IMR-90 (cell line): ENCODE measurements around the gene HOXB9. TPM values are rescaled to one million over a fixed set of nuclear protein-coding genes. Genes with fewer than 3 reads are reported as not detected.

ENCODE experiments used
- ATAC-seq: fragments of 200-7000 bp; cut with Tn5 transposase; 2 replicates; pipeline ENCODE4 v1.9.1; 2020; ENCODE audit warnings: low read depth, mild to moderate bottlenecking, moderate library complexity
- BruUV-seq: library from RNA; stranded (reverse); fragments of 400-500 nt; replicated peaks from 2 replicates; lab custom pipeline; 2021; lab: Mats Ljungman, UMichigan
- CTCF ChIA-PET: fragments of 300-600 bp; formaldehyde crosslinking; extraction: SDS; loops from one replicate; lab custom pipeline; 2021; ENCODE audit warnings: antibody characterized with exemption; lab: Yijun Ruan, JAX
- POLR2A ChIA-PET: fragments of 300-600 bp; sonication (Branson Sonifier 250); formaldehyde crosslinking; loops from one replicate; lab custom pipeline; 2022; ENCODE audit warnings: antibody characterized with exemption; ENCODE audit not compliant: unreplicated experiment; lab: Charles Lee
- DNase-seq: peaks from one replicate; pipeline ENCODE4 v3.0.0; 2013
- H2AFZ ChIP-seq: replicated peaks from 2 replicates; pipeline ENCODE3; 2013; ENCODE audit warnings: low read length, mild to moderate bottlenecking; ENCODE audit not compliant: poor library complexity
- H2AK5ac ChIP-seq: 2 replicates; pipeline ENCODE4 v1.6.1; 2013; ENCODE audit warnings: low read depth, low read length, inconsistent platforms
- H2AK9ac ChIP-seq: replicated peaks from 2 replicates; pipeline ENCODE3; 2013; ENCODE audit warnings: mild to moderate bottlenecking, low read depth, low read length, moderate library complexity; ENCODE audit not compliant: poor library complexity
- H2BK120ac ChIP-seq: 2 replicates; pipeline ENCODE4 v1.6.1; 2013; ENCODE audit warnings: low read depth, low read length, inconsistent platforms
- H2BK15ac ChIP-seq: 3 replicates; pipeline ENCODE4 v1.6.1; 2013; ENCODE audit warnings: low read depth, low read length, inconsistent platforms
- H2BK20ac ChIP-seq: 2 replicates; pipeline ENCODE4 v1.6.1; 2013; ENCODE audit warnings: low read depth, mild to moderate bottlenecking, inconsistent platforms, low read length, moderate library complexity
- H2BK5ac ChIP-seq: 2 replicates; pipeline ENCODE4 v1.6.1; 2013; ENCODE audit warnings: mild to moderate bottlenecking, low read depth, low read length, inconsistent platforms; ENCODE audit not compliant: poor library complexity, severe bottlenecking
- H3K14ac ChIP-seq: replicated peaks from 2 replicates; pipeline ENCODE4 v1.6.1; 2013; ENCODE audit warnings: low read depth, low read length, inconsistent platforms
- H3K18ac ChIP-seq: 2 replicates; pipeline ENCODE4 v1.6.1; 2013; ENCODE audit warnings: low read depth, low read length, control low read depth
- H3K23ac ChIP-seq: 2 replicates; pipeline ENCODE4 v1.6.1; 2013; ENCODE audit warnings: low read depth, low read length, inconsistent platforms
- H3K27ac ChIP-seq: 2 replicates; pipeline ENCODE4 v1.5.1; 2013; ENCODE audit warnings: mild to moderate bottlenecking, control low read depth, low read length; ENCODE audit not compliant: insufficient read depth
- H3K27me3 ChIP-seq: 2 replicates; pipeline ENCODE4 v1.6.1; 2013; ENCODE audit warnings: low read length; ENCODE audit not compliant: control insufficient read depth, insufficient read depth
- H3K36me3 ChIP-seq: 2 replicates; pipeline ENCODE4 v1.6.1; 2013; ENCODE audit warnings: low read length, mixed read lengths; ENCODE audit not compliant: control insufficient read depth, insufficient read depth
- H3K4ac ChIP-seq: 2 replicates; pipeline ENCODE4 v1.6.1; 2013; ENCODE audit warnings: low read depth, low read length, inconsistent platforms
- H3K4me1 ChIP-seq: 2 replicates; pipeline ENCODE4 v1.6.1; 2013; ENCODE audit warnings: low read length, mixed read lengths; ENCODE audit not compliant: control insufficient read depth, insufficient read depth
- H3K4me2 ChIP-seq: 2 replicates; pipeline ENCODE4 v1.6.1; 2013; ENCODE audit warnings: low read depth, mild to moderate bottlenecking, control low read depth, low read length, moderate library complexity
- H3K4me3 ChIP-seq: 2 replicates; pipeline ENCODE4 v1.5.1; 2013; ENCODE audit warnings: low read depth, mild to moderate bottlenecking, control low read depth, low read length, moderate library complexity; ENCODE audit not compliant: insufficient read depth
- H3K56ac ChIP-seq: 2 replicates; pipeline ENCODE4 v1.6.1; 2013; ENCODE audit warnings: low read length, inconsistent platforms; ENCODE audit not compliant: insufficient read depth; ENCODE audit errors: extremely low read depth
- H3K79me1 ChIP-seq, 2 experiments: 2 replicates each; pipeline ENCODE4 v1.6.1; 2013; ENCODE audit warnings: low read length in 2 of 2, inconsistent platforms in 1 of 2, low read depth in 1 of 2
- H3K9ac ChIP-seq: 2 replicates; pipeline ENCODE4 v1.6.1; 2013; ENCODE audit warnings: low read depth, low read length, control low read depth
- H3K9me1 ChIP-seq: 2 replicates; pipeline ENCODE4 v1.6.1; 2013; ENCODE audit warnings: low read length, inconsistent platforms; ENCODE audit not compliant: insufficient read depth
- H3K9me3 ChIP-seq: 2 replicates; pipeline ENCODE4 v1.6.1; 2013; ENCODE audit warnings: low read length; ENCODE audit not compliant: control insufficient read depth, insufficient read depth
- H4K20me1 ChIP-seq: 2 replicates; pipeline ENCODE4 v1.6.1; 2013; ENCODE audit warnings: low read length, inconsistent platforms; ENCODE audit not compliant: insufficient read depth
- H4K5ac ChIP-seq: 2 replicates; pipeline ENCODE4 v1.6.1; 2013; ENCODE audit warnings: mild to moderate bottlenecking, low read depth, low read length, control low read depth
- H4K8ac ChIP-seq, 2 experiments: 2 replicates each; pipeline ENCODE4 v1.6.1; 2013; ENCODE audit warnings: low read depth in 2 of 2, low read length in 2 of 2, control low read depth in 1 of 2, inconsistent platforms in 1 of 2
- H4K91ac ChIP-seq: 2 replicates; pipeline ENCODE4 v1.6.1; 2013; ENCODE audit warnings: low read depth, low read length, inconsistent platforms; ENCODE audit not compliant: insufficient read depth
- MAZ ChIP-seq: IDR thresholded peaks from 2 replicates; pipeline ENCODE4 v1.6.1; 2012; ENCODE audit warnings: low read depth, mild to moderate bottlenecking, low read length, improper control_type of control experiment, moderate library complexity, borderline replicate concordance
- RAD21 ChIP-seq: IDR thresholded peaks from 2 replicates; pipeline ENCODE4 v1.6.1; 2012; ENCODE audit warnings: low read length, improper control_type of control experiment
- WGBS, 2 experiments: methylation state at CpG; one replicate each; pipeline versions ENCODE4 v1.1.5 to v1.1.7; 2013; ENCODE audit warnings: missing lambda C conversion rate in 2 of 2; ENCODE audit not compliant: insufficient read length in 1 of 2; ENCODE audit errors: extremely low coverage in 2 of 2; 5-methylcytosine and 5-hydroxymethylcytosine counted together
- dilution Hi-C: fragments of 300-500 bp; cut with HindIII; formaldehyde crosslinking; loops from one replicate; pipeline ENCODE4 v1.14.3; 2018; ENCODE audit warnings: low sequenced_read_pairs; ENCODE audit not compliant: unreplicated experiment
- in situ Hi-C: fragments of 300-500 bp; cut with MboI; formaldehyde crosslinking; loops from 3 replicates; pipeline ENCODE4 v1.14.3; 2019; ENCODE audit warnings: low sequenced_read_pairs, inconsistent platforms, mixed read lengths
- intact Hi-C: fragments of 100-400 bp; cut with micrococcal nuclease; formaldehyde crosslinking; loops from 2 replicates; pipeline ENCODE4 v1.10.0; 2022
- polyA plus RNA-seq, 3 experiments: library from polyadenylated mRNA; depleted of rRNA; stranded (reverse); fragments of >200 nt; gene quantifications; 2 replicates each; pipeline ENCODE4 v1.2.3, GENCODE V29; 2012; ENCODE audit warnings: low replicate concordance in 1 of 3
- total RNA-seq: library from RNA; depleted of rRNA; stranded (reverse); fragments of >200 nt; gene quantifications from 2 replicates; pipeline ENCODE4 v1.2.3, GENCODE V29; 2012
- TF ChIP-seq, protein P1 (sequence below): conservative IDR thresholded peaks from 2 replicates; pipeline ENCODE4 v1.5.1; 2012; ENCODE audit warnings: mild to moderate bottlenecking, low read depth, low read length, improper control_type of control experiment
- TF ChIP-seq, protein P2 (sequence below): fragments of 150-350 bp; IDR thresholded peaks from 2 replicates; pipeline ENCODE4 v1.6.1; 2017; ENCODE audit warnings: mild to moderate bottlenecking, antibody characterized with exemption, low read length, low read depth

The HOXB9 gene
- total and polyA plus RNA-seq, 2 of the 4 experiments (the other 2 are of a cell fraction): 0.05 TPM; not detected in 1

DNA sequence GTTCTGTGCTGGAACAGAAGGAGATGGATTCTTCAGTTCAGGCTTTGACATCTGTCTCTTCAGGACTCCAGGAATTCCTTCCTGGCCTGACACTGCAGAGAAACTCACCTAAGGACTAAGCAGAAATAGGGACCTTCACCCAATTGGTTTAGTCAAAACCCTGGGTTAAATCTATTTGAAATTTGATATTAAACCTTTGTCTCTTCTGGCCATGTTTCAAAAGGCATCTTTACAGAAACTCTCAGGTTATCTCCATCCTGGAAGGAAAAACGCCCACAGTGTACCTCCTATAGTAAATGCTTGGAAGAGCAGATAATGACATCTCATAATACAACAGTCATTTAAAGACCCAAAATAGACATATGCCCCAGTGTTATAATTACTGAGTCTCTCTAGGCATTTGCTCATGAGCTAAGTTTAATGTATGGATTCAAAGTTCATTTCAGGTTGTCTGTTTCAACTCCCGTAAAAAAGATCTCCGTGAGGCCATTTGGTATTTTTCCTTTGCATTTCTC lies 42.4 kb downstream of the HOXB9 start:
- no peaks in the 10 kb centered on the region; the same call in 1 of the 2 replicates for H3K9me1 ChIP-seq
- H3K4ac ChIP-seq: peak overlapping the region; percentile 99
- in situ Hi-C loops (no loop called here), intact Hi-C loops (no loop called here), dilution Hi-C loops (no loop called here)
- peak overlapping the region; percentile 76 for H2BK20ac ChIP-seq
- H3K27ac ChIP-seq: peak overlapping the region; percentile 100
- H2AFZ ChIP-seq: no peak overlapping the region
- peak overlapping the region; percentile 96 for H4K91ac ChIP-seq
- peak; percentile 10 for DNase-seq
- peak overlapping the region; percentile 98 for H3K4me2 ChIP-seq
- H3K9ac ChIP-seq: peak overlapping the region; percentile 100
- H3K79me1 ChIP-seq: no peaks in the 10 kb centered on the region
- H3K14ac ChIP-seq: peak overlapping the region; percentile 92
- H4K5ac ChIP-seq: peak overlapping the region; percentile 76
- no CpG with 5 or more reads among the region's 3 CpGs for WGBS, 2 experiments
- peak overlapping the region; percentile 87 for H2AK5ac ChIP-seq
- peaks cover 18% of the 10 kb centered on the region; the same call in 1 of the 2 replicates for H3K36me3 ChIP-seq
- TF ChIP-seq RAD21 (no peak), MAZ (no peak)
- TF ChIP-seq, protein P1, sequence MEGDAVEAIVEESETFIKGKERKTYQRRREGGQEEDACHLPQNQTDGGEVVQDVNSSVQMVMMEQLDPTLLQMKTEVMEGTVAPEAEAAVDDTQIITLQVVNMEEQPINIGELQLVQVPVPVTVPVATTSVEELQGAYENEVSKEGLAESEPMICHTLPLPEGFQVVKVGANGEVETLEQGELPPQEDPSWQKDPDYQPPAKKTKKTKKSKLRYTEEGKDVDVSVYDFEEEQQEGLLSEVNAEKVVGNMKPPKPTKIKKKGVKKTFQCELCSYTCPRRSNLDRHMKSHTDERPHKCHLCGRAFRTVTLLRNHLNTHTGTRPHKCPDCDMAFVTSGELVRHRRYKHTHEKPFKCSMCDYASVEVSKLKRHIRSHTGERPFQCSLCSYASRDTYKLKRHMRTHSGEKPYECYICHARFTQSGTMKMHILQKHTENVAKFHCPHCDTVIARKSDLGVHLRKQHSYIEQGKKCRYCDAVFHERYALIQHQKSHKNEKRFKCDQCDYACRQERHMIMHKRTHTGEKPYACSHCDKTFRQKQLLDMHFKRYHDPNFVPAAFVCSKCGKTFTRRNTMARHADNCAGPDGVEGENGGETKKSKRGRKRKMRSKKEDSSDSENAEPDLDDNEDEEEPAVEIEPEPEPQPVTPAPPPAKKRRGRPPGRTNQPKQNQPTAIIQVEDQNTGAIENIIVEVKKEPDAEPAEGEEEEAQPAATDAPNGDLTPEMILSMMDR: no peak
- TF ChIP-seq, protein P2, sequence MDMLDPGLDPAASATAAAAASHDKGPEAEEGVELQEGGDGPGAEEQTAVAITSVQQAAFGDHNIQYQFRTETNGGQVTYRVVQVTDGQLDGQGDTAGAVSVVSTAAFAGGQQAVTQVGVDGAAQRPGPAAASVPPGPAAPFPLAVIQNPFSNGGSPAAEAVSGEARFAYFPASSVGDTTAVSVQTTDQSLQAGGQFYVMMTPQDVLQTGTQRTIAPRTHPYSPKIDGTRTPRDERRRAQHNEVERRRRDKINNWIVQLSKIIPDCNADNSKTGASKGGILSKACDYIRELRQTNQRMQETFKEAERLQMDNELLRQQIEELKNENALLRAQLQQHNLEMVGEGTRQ: no peak
- ChIA-PET CTCF (interaction anchor here (1.7 to 1.9 kb wide), 2 partner anchors 9 to 91 kb away, joined by 4 to 5 read pairs; partner anchors contain the start of gene HOXB5), POLR2A (interaction anchor here (0.6 to 1.5 kb wide), 3 partner anchors 13 to 28 kb away, joined by 4 to 6 read pairs (median 5); no protein-coding TSS in a partner anchor)
- no peaks in the 10 kb centered on the region; the same call in 1 of the 2 replicates for H4K20me1 ChIP-seq
- H2BK120ac ChIP-seq: peak overlapping the region; percentile 93
- BruUV-seq: no TSS peak
- peaks cover 10% of the 10 kb centered on the region for H3K4me1 ChIP-seq
- peak overlapping the region; percentile 75 for H2BK15ac ChIP-seq
- H3K18ac ChIP-seq: peak overlapping the region; percentile 85
- H4K8ac ChIP-seq: peak overlapping the region; percentile 82 to 89
- no peak for ATAC-seq
- peak overlapping the region; percentile 99 for H2BK5ac ChIP-seq
- peak overlapping the region; percentile 97 for H3K23ac ChIP-seq
- H3K4me3 ChIP-seq: no peak overlapping the region
- H3K56ac ChIP-seq: peak overlapping the region; percentile 82; the same call in 1 of the 2 replicates
- H3K9me3 ChIP-seq: no peaks in the 10 kb centered on the region
- no peak overlapping the region for H2AK9ac ChIP-seq
- H3K27me3 ChIP-seq: no peaks in the 10 kb centered on the region
